HepG2 (cell line): ENCODE measurements around the gene SP110. TPM values are rescaled to one million over a fixed set of nuclear protein-coding genes. Genes with fewer than 3 reads are reported as not detected.

Experiments used
- ATAC-seq: fragments of 200-7000 bp; cut with Tn5 transposase; 3 replicates; pipeline ENCODE4 v1.9.1; 2020; ENCODE audit warnings: mild to moderate bottlenecking, moderate library complexity
- BruUV-seq: library from RNA; stranded (reverse); fragments of 400-500 nt; replicated peaks from 2 replicates; lab custom pipeline; 2021; lab: Mats Ljungman, UMichigan
- CTCF ChIA-PET: fragments of 300-600 bp; formaldehyde crosslinking; extraction: SDS; loops from one replicate; lab custom pipeline; 2021; ENCODE audit warnings: low total read pairs, inconsistent platforms, low intra/inter-chr PET ratio; lab: Yijun Ruan, JAX
- POLR2A ChIA-PET: fragments of 350-600 bp; sonication (Branson Sonifier 250); formaldehyde crosslinking; loops from one replicate; lab custom pipeline; 2020; ENCODE audit warnings: antibody characterized with exemption, inconsistent platforms; lab: Yijun Ruan, JAX
- DNase-seq: peaks from one replicate; pipeline ENCODE4 v3.0.0-alpha.2; 2015; ENCODE audit warnings: low spot score
- FAIRE-seq: peaks from 3 replicates; lab custom pipeline; 2011; peaks lifted over from hg19 to GRCh38; lab: Jason Lieb, UNC
- H2AFZ ChIP-seq: one replicate; pipeline ENCODE4 v1.6.1; 2011; ENCODE audit warnings: low read length, inconsistent platforms
- H3K27ac ChIP-seq: fragments of 300-600 bp; 3 replicates; pipeline ENCODE4 v1.8.0; 2011; ENCODE audit warnings: mixed run types, mild to moderate bottlenecking, mixed read lengths, low read length, inconsistent platforms; ENCODE audit not compliant: insufficient read depth; ENCODE audit errors: extremely low read length
- H3K27me3 ChIP-seq, 2 experiments: fragments of 200-600 bp in 1 of 2; 2 replicates in 1 of 2; 3 replicates in 1 of 2; pipeline versions ENCODE4 v1.6.0 to v1.8.0; 2011; ENCODE audit warnings: low read length in 2 of 2, mild to moderate bottlenecking in 2 of 2, moderate library complexity in 2 of 2, inconsistent platforms in 1 of 2; ENCODE audit not compliant: insufficient read depth in 2 of 2, control insufficient read depth in 1 of 2
- H3K36me3 ChIP-seq, 2 experiments: fragments of 200-600 bp in 1 of 2; replicated peaks in 1 of 2; 2 replicates in 1 of 2; 3 replicates in 1 of 2; pipeline versions ENCODE4 v1.5.1 to v1.8.0; 2011; ENCODE audit warnings: low read length in 2 of 2, inconsistent platforms in 1 of 2; ENCODE audit not compliant: insufficient read depth in 2 of 2, control insufficient read depth in 1 of 2
- H3K4me1 ChIP-seq: 2 replicates; pipeline ENCODE4 v1.5.1; 2012; ENCODE audit warnings: low read length, inconsistent platforms; ENCODE audit not compliant: insufficient read depth
- H3K4me2 ChIP-seq: 2 replicates; pipeline ENCODE4 v1.6.0; 2011; ENCODE audit warnings: low read depth, low read length, inconsistent platforms
- H3K4me3 ChIP-seq, 3 experiments: fragments of 200-600 bp in 1 of 3; sonication (generic), shearing (Covaris generic) in 1 of 3; replicated peaks in 1 of 3; 2 replicates each; pipeline ENCODE4 v1.5.1; 2011 to 2016; ENCODE audit warnings: low read length in 3 of 3, inconsistent platforms in 2 of 3, low read depth in 2 of 3, mild to moderate bottlenecking in 2 of 3, control low read depth in 1 of 3, mixed read lengths in 1 of 3; ENCODE audit not compliant: insufficient read depth in 1 of 3
- H3K79me2 ChIP-seq: one replicate; pipeline ENCODE4 v1.6.1; 2011; ENCODE audit warnings: low read length, inconsistent platforms; ENCODE audit not compliant: insufficient read depth
- H3K9ac ChIP-seq: 2 replicates; pipeline ENCODE4 v1.6.0; 2011; ENCODE audit warnings: mild to moderate bottlenecking, low read depth, low read length, inconsistent platforms; ENCODE audit not compliant: insufficient read depth
- H3K9me3 ChIP-seq: 2 replicates; pipeline ENCODE4 v1.5.1; 2012; ENCODE audit warnings: mild to moderate bottlenecking, low read length
- H4K20me1 ChIP-seq: 2 replicates; pipeline ENCODE4 v1.6.0; 2011; ENCODE audit warnings: inconsistent platforms, mild to moderate bottlenecking, low read length, moderate library complexity; ENCODE audit not compliant: insufficient read depth
- ASH2L ChIP-seq: fragments of 300-600, 200-600 bp; sonication (generic); IDR thresholded peaks from 2 replicates; pipeline ENCODE4 v1.7.0; 2017; ENCODE audit warnings: low read depth, mild to moderate bottlenecking, moderate library complexity, mixed read lengths, low read length; ENCODE audit not compliant: insufficient read length
- ATF1 ChIP-seq: IDR thresholded peaks from 2 replicates; pipeline ENCODE4 v1.6.1; 2016; ENCODE audit warnings: mild to moderate bottlenecking, control low read depth
- CREB1 ChIP-seq, 2 experiments: fragments of 450-650 bp in 1 of 2; IDR thresholded peaks; 2 replicates each; pipeline ENCODE4 v1.6.1; 2016 to 2017; ENCODE audit warnings: control low read depth in 1 of 2, mild to moderate bottlenecking in 1 of 2, missing compliant biosample characterization in 1 of 2, missing genetic modification characterization in 1 of 2
- EZH2 ChIP-seq: conservative IDR thresholded peaks from 2 replicates; pipeline ENCODE4 v1.6.1; 2012; ENCODE audit warnings: mild to moderate bottlenecking, low read depth, low read length, moderate library complexity
- PPARG ChIP-seq: conservative IDR thresholded peaks from 2 replicates; pipeline ENCODE4 v1.6.1; 2016; ENCODE audit warnings: missing biosample characterization, missing genetic modification reagents
- RBM22 ChIP-seq: fragments of 200-400 bp; formaldehyde crosslinking; optimal IDR thresholded peaks from 2 replicates; pipeline ENCODE3; 2017; ENCODE audit warnings: mild to moderate bottlenecking, low read length, moderate library complexity
- TCF12 ChIP-seq, 2 experiments: fragments of 450-650 bp in 1 of 2; sonication (generic) in 1 of 2; formaldehyde crosslinking in 1 of 2; IDR thresholded peaks; 2 replicates each; pipeline versions ENCODE4 v1.6.1 to v1.8.0; 2017 to 2022; ENCODE audit warnings: antibody characterized with exemption in 1 of 2, mild to moderate bottlenecking in 1 of 2, missing genetic modification reagents in 1 of 2, moderate library complexity in 1 of 2
- ZNF615 ChIP-seq: sonication (generic); formaldehyde crosslinking; IDR thresholded peaks from 2 replicates; pipeline ENCODE4 v1.5.0; 2020; ENCODE audit warnings: mild to moderate bottlenecking, missing genetic modification reagents, borderline replicate concordance
- ZNF720 ChIP-seq: sonication (generic); formaldehyde crosslinking; IDR thresholded peaks from 2 replicates; pipeline ENCODE4 v1.4.0; 2020; ENCODE audit warnings: missing genetic modification reagents
- WGBS: methylation state at CpG from one replicate; pipeline ENCODE4 v1.1.6; 2017; ENCODE audit warnings: low lambda C conversion rate; 5-methylcytosine and 5-hydroxymethylcytosine counted together
- in situ Hi-C: cut with HindIII; loops from 2 replicates; pipeline ENCODE4 v1.10.0; 2017; ENCODE audit warnings: low pct_unique_long_range_greater_than_20kb; ENCODE audit not compliant: extremely low pct_ligation_motif_present
- intact Hi-C: fragments of 100-400 bp; cut with micrococcal nuclease; formaldehyde crosslinking; loops from one replicate; pipeline ENCODE4 v1.10.0; 2022; ENCODE audit not compliant: unreplicated experiment
- polyA plus RNA-seq, 8 experiments: library from polyadenylated mRNA; depleted of rRNA in 3 of 8; stranded (reverse) in 7 of 8; unstranded in 1 of 8; fragments of >200 nt; fragmentation: Illumina TruSeq in 4 of 8; extraction: Trizol in 4 of 8; gene quantifications; 2 replicates each; pipeline versions ENCODE4 v1.2.1 to v1.2.3, GENCODE V29; 2011 to 2016; ENCODE audit warnings: low read depth in 4 of 8, missing spikeins in 1 of 8, mixed read lengths in 1 of 8; ENCODE audit not compliant: insufficient read depth in 1 of 8
- total RNA-seq, 5 experiments: library from RNA; depleted of rRNA; stranded (reverse); fragments of >200 nt; fragmentation: Illumina TruSeq; extraction: Trizol; gene quantifications; 2 replicates each; pipeline ENCODE4 v1.2.3, GENCODE V29; 2016; ENCODE audit warnings: low read depth in 1 of 5
- TF ChIP-seq, protein P1 (sequence below): sonication (generic); formaldehyde crosslinking; IDR thresholded peaks from 2 replicates; pipeline ENCODE4 v1.5.1; 2020; ENCODE audit warnings: missing genetic modification reagents, mild to moderate bottlenecking, borderline replicate concordance

SP110 gene
- total and polyA plus RNA-seq, 2 of the 13 experiments (the other 11 are each of a cell fraction or from before 2014, with no cell fraction given): 7.9 to 10.4 TPM

DNA sequence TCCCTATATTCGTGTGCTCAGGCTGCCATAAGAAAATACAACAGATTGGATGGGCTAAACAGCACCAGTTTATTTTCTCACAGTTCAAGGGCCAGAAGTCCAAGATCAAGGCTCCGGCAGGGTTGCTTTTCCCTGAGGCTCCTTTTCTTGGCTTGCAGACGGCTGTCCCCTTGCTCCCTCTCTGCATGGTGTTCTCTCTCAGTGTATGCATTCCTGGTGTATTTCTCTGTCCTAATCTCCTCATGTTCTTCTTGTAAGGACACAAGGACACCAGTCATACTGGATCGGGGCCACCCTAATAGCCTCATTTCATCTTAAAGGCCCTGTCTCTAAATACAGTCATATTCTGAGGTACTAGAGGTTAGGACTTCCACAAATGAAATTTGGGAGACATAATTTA lies 88.4 kb downstream of the SP110 start:
- DNase-seq (no peak), FAIRE-seq (no peak), ATAC-seq (peak; percentile 21)
- H3K79me2 ChIP-seq: no peaks in the 10 kb centered on the region
- ChIA-PET POLR2A (no interaction called here), CTCF (no interaction called here)
- no peaks in the 10 kb centered on the region for H4K20me1 ChIP-seq
- in situ Hi-C loops: no loop called here
- TF ChIP-seq ASH2L: peak; percentile 10
- TF ChIP-seq, protein P1, sequence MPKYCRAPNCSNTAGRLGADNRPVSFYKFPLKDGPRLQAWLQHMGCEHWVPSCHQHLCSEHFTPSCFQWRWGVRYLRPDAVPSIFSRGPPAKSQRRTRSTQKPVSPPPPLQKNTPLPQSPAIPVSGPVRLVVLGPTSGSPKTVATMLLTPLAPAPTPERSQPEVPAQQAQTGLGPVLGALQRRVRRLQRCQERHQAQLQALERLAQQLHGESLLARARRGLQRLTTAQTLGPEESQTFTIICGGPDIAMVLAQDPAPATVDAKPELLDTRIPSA: no peak
- no peak for TF ChIP-seq TCF12 (IDR thresholded peaks at IDR 0.05)
- TF ChIP-seq TCF12 (CRISPR knock-in tag; IDR thresholded peaks at IDR 0.05): no peak
- no peak for TF ChIP-seq EZH2
- TF ChIP-seq ATF1 (CRISPR knock-in tag): 0 out of 2 replicates have a peak, but pooled peaks have one; percentile 25
- TF ChIP-seq ZNF720 (CRISPR knock-in tag): no peak
- TF ChIP-seq ZNF615 (CRISPR knock-in tag): no peak
- no peak for TF ChIP-seq PPARG
- no peak for TF ChIP-seq CREB1 (IDR thresholded peaks at IDR 0.05)
- 0 out of 2 replicates have a peak, but pooled peaks have one; percentile 8 for TF ChIP-seq CREB1 (CRISPR knock-in tag; IDR thresholded peaks at IDR 0.05)
- no peak for TF ChIP-seq RBM22
- no peak overlapping the region for H3K27ac ChIP-seq
- peaks cover 9% of the 10 kb centered on the region for H3K9me3 ChIP-seq
- H3K4me2 ChIP-seq: peak overlapping the region; percentile 54
- H3K36me3 ChIP-seq: no peaks in the 10 kb centered on the region
- 0 out of 6 replicates have a peak overlapping the region, but pooled peaks of 1 of the 3 experiments have one; percentile 0 for H3K4me3 ChIP-seq
- H3K4me1 ChIP-seq: peaks cover 26% of the 10 kb centered on the region
- H3K9ac ChIP-seq: no peak overlapping the region
- BruUV-seq: no TSS peak
- intact Hi-C loops: no loop called here
- H2AFZ ChIP-seq: no peak overlapping the region
- 29% methylated on average over 4 of the region's 4 CpGs for WGBS
- H3K27me3 ChIP-seq: peaks cover 0 to 2% of the 10 kb centered on the region in 2 experiments; a peak in 1 of 5 replicates
